Peyer's patch (tissue), 4 donors: ENCODE measurements around the gene RXRG.

Experiments used
- CTCF ChIP-seq, 6 experiments: fragments of 450-650 bp in 4 of 6; fragments of 200-600 bp in 2 of 6; sonication (generic) in 1 of 6; IDR thresholded peaks; one replicate each; pipeline ENCODE4 v1.5.1; 2017 to 2019; ENCODE audit warnings: antibody characterized with exemption in 6 of 6, mild to moderate bottlenecking in 3 of 6, moderate library complexity in 1 of 6
- POLR2A ChIP-seq, 2 donors: fragments of 450-650 bp; IDR thresholded peaks; one replicate each; pipeline ENCODE4 v1.5.1; 2017; ENCODE audit warnings: antibody characterized with exemption in 2 of 2, mild to moderate bottlenecking in 2 of 2, moderate library complexity in 2 of 2

DNA sequence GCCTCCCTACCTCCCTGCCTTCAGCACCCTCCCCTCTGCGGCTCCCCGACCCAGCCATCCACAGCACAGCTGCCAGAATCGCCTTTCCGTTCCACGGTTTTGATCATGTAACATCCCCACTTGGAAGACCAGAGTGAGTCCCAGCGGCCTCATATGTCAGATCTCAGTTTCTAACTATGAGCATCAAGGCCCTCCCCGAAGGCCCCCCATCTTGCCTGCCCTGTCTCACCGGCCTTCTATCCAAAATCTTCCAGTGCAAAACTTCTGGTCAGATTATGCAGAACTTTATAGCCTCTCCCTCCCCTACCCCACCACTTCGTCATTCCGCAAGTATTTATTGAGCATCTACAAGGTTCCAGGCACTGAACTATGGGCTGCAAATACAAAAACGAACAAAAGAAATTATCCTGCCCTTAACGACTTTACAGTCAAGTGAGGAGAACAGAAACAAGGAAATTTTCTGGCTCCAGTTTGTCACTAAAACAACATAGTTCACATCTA, 68.1 kb downstream of the RXRG start:
- TF ChIP-seq POLR2A (IDR thresholded peaks at IDR 0.05), result no peak
- TF ChIP-seq CTCF (IDR thresholded peaks at IDR 0.05), result no peak
